Stimulated activated CD4-positive, alpha-beta T cell treated with anti-CD3 and anti-CD28 coated beads, Interleukin-4, amount 100 ng/mL, for 1 hour (primary cell): Measurements from ENCODE around the gene GALNT12.
A peak's percentile ranks its signal among the peaks of the same experiment; 100 is the strongest.

Source experiments
- DNase-seq: peaks from one replicate; pipeline ENCODE4 v3.0.0-alpha.2; 2020

Gene GALNT12

DNA sequence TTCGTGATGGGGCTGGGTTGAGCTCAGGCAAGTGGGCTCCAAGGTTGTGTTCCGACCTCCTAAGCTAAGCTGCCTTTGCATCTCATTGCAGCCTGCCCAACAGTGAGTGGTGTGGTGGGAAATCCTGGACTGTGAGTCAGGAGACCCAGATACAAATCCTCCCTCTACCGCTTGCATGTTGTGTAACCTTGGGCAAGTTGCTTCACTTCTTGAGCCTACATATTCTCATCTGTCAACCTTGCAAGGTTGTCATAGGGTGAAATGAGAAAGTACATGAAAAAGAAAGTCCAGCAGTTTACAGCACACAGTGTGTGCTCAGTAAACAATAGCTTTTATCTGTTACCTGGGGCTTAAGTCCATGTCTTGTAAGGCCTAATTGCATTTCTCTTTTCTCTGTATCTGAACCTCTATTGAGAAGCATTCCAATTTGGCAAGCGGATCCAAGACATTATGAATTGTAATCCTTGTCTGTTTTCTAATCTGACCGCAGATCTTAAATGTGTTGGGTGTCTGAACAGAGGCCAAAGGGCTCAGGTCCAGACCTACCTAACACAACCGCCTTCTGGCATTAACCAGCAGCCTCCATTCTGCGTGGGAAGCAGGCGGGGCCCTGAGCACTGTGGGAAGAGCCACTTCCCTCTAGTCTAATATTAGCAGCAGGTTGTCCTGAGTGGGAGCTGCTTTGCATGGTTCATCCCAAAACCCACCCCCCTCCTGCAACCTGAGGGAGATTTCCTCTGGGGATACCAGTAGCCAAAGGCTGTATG, 1.8 kb upstream of the GALNT12 start:
- no peak for DNase-seq

DNA sequence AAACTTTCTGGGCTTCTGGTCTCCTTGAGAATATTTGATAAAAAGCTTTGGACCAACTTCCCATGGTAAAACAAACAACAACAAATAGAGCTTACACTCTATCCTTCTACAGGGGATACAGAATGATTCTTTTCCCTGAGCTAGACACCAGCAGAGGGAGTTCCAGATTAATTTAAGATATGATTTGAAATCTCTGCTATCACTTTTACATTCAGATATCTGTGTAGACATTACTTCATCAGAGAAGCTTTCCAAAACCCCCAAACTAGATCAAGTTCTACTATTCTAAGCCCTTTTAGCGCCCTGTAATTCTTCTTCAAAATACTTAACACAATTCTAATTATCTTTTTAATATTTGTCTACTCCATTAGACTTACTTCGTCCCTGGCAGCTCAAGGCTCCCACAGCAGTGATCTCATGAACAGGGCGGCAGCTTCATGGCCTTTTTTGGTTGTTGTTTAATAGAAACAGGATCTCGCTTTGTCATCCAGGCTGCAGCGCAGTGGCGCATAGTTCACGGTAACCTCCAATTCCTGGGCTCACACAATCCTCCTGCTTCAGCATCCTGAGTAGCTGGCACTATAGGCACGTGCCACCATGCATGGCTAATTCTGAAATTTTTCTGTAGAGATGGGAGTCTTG, 955 bp upstream of the GALNT12 start:
- DNase-seq, result no peak

DNA sequence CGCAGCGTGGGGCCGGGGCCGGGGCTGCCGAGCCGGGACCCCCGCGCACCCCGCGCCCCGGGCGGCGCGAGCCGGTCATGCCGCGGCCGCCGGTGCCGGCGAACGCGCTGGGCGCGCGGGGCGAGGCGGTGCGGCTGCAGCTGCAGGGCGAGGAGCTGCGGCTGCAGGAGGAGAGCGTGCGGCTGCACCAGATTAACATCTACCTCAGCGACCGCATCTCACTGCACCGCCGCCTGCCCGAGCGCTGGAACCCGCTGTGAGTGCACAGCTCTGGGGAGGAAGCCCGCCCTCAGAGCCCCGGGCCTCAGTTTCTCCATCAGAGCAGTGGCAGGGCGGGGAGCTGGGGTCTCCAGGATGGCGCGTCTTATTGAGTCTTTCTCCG, 335 bp downstream of the GALNT12 start:
- DNase-seq, result peak; percentile 34

DNA sequence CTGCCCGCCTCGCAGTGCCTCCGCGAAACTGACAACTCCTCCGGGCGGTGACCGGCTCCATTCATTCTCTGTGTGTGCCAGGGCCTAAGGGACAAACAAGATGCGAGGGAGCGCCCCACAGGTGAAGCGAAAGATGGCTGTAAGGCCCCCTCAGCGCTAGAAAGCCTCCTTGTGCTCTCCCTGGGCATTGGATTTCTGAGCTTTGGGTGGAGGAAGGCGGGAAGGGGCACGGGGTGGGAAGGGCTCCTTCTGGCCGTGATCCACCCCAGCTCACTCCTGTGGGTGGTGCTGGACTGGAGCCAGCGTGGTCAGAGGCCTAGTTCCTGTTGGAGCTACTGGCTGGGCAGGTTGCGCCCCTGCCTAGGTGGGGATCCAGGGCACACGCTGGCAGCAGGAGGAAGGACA, 943 bp downstream of the GALNT12 start:
- no peak for DNase-seq

DNA sequence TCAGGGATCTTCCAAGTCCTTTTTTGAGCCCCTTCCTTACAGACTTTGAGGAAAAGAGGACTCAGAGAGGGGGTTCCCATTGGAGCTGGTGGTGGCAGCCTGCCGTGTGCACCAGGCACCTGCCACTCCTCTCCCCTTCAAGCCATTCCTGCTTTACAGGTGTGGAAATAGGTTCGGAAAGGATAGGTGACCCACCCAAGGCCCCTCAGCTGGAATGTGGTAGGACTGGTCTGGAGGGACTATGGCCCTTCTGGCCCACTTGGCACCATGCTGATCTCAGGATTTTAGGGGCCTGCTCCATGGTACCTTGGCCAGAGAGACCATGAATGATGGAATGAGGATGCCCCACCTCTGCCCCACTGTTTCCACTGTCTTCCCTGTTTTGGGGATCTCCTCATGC, 1.4 kb downstream of the GALNT12 start:
- DNase-seq, result no peak

DNA sequence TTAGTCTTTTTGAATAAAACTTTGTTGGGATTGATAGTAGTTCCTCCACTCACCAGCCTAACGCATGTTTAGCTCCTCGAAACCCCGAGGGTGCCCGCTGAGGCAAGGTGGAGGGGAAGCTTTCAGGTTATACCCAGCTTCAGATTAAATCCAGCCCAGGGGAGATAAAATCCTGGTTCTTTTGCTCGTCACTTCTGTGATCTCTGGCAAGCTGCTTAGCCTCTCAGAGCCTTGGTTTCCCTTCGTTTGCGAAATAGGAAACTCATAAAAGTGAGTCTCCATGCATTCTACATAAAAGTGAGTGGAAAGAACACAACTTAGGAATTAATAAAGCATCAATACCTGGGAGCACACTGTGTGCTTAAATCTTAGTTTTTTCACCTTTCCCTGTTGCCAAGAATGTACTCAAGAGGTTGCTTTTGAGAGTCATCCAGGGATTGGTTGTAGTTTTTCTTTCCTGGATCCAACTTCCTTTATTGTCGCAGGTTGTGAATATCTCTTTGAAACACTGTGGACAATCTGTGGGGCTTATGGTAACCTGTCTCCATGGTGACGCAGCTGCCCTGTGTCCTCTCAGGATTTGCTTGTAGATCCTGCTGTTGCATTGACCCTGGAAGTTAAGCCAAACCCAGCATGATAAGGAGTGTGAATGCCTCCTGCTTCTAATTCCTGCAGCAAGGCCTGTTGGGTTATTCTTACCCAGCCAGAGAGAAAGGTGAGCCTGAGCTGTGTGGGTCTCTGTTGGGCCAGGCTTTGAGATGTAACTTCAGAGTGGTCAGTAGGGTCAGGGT, 2.0 kb downstream of the GALNT12 start:
- no peak for DNase-seq

DNA sequence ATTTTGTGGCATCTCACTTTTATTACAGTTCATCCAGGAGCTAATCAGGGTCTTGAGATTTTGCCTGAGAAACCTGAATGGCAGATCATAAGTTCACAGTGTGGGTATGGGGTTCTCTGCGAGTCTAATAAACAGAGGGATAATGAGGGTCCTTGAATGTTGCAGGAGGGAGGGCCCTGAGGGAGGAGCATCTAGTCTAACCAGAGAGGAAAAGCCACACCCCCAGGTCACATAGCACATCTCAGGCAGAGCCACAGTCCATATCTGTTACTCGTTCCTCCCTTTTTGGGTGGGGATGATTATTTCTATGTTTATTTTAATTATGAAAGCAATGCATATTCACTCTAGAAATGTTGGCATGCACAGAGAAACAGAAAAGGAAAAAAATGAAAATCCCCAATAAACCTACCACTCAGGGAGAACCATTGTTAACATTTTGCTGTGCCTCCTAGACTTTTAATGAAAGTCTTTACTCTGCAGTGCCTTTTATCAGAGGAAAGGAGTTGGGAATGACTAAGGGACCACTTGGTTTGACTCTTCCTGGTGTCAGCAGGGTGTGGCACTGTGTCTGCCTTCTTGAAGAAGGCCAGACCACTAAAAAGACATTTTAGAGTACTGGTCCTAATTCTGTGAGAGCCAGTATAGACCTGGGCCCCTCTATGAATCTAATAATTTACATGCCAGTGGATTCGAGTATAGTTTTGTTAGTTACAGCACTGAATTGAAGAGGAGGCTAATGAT, 2.8 kb downstream of the GALNT12 start:
- DNase-seq, result no peak

DNA sequence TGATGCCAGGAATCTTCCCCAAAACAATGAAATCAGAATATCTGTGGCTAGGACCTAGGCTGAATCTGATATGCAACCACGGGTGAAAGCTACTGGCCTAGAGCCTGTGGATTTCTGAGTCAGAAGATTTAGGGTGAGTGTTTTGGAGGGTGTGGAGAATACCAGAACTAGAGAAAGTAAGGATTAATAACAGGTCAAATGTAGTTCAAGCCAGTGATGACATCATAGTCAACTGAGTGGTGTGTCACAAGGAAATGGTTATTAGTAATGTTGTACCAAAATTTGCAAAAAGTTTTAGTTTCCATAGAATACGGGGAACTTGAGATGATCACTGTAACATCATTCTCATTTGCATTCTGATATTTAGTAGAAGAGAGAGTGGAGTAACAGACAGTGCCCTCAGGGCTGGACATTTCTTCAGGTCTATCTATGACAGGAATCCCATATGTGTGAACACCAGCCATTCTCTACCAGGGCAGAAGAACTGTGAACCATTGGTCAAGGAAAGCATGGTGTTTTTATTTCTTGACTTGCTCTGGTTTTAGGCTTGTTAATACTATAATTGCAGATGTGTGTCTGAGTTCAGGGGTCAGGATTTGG, 3.7 kb downstream of the GALNT12 start:
- no peak for DNase-seq

DNA sequence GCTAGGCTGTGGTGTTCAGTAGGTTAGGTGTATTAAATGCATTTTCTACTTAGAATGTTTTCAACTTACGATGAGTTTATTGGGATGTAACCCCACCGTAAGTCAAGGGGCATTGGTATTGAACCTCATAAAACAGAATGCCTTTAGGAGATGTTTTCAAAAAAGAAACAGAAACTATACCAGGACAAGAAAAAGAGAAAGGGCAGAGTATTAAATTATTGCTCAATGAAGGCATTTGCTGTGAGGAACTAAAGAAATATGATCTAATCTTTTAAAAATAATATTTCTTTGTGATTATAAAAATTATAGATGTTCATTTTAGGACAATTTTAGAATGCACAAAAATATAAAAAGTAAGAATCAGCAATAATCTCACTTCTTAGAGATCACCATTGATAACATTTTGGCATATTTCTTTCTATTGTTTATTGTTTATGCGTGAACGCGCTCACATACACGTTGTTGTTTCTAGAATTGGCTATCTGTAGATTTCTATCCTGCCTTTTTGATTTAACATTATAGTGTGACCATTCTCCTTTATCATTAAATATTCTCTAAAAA, 8.0 kb downstream of the GALNT12 start:
- DNase-seq, result no peak

DNA sequence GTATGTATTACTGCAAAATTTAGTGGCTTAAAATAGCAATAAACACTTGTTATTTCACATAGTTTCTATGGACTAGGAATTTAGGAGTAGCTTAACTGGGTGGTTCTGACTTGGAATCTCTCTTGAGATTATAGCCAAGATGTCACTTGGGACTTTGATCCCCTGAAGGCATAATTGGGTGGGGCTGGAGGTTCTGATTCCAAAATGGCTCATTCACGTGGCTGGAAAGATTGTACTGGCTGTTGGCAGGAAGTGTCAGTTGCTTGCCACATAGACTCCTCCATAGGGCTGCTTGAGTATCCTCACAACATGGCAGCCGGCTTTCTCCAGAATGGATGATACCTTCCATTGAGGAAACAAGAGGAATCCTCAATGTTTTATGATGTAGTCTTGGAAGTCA, 11.3 kb downstream of the GALNT12 start:
- DNase-seq, result no peak

DNA sequence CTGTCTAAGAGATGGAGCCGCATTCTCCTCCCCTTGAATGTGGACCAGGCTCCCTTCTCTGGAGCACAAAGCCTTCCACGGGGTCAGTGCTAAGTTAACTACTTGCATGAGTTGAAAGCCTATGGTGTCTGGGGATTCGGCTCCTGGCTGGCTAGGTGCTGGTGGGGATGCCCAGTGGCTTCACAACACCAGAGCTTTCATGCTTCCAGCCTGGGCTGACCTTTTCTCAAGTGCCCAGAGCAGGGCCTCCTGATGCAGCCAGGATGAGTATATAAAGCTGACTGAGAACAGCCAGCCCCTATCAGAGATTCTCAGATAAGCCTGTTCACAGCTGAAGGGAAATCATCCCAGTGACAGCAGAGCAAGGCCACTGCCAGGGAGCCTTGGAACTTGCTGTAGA, 11.8 kb downstream of the GALNT12 start:
- no peak for DNase-seq

DNA sequence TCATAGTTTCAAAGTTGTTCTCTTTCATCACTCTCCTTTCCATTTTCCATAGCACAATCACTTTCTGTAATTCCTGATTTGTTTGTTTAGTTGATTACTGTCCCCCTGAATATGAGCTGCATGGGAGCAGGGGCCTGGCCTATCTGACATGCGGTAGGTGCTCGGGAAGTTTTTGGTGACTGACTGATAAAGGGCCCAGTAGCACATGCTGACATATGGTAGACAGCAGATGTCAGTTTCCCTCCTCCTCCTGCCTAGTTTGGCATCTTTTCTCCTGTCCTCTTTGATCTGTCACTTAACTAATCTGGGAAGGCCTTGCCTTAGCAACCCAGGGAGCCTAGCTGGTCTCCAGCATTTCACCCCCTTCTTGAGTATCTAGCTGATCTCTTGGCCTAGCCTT, 14.4 kb downstream of the GALNT12 start:
- no peak for DNase-seq

DNA sequence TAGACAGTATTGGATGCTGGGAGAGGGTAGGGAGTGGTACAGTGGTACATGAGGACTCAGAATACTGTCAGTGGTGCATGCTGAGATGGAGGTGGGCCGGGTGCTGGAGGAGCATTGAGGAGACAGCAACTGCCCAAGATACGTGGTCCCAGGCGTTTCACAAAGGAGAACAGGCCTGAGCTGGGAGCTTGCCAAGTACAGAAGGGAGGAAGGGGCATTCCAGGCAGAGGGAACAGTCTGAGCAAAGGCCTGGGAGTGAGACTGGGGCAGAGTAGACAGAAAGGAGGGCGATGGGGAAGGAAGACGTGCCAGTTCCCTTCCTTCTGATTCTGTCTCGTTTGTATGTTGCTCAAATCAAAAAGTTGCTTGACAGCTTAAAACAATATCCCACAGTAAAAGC, 15.2 kb downstream of the GALNT12 start:
- DNase-seq, result no peak

DNA sequence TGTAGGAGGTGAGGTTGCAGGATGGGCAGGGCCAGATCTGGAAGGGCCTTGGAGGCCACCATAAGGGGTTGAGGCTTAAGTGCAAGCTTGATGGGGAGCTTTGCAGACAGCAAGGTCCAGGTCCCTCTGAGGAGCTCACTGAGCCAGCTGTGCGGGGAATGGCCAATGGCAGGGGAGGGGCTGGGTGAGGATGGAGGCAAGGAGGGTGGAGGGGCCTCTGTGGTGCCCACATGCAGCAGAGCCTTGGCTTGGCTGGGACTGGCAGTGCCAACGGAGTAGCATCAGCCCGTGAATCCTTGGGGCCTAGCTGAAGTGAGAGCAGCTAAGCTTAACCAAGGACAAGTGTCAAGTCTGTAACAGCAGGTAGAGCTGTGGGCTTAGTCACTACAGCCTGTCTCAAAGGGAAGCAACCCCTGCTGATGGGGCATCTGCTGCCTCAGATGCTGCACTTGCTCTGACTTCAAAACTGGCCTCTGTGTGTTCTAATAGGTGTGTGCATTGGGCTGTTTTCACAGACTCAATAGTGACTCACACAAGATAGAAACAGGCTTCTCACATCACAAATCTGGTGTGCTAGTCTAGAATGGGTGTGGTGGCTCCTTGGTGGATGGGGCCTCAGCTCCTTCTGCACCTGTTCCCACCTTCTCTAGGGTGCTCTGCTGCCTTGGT, 16.3 kb downstream of the GALNT12 start:
- no peak for DNase-seq

DNA sequence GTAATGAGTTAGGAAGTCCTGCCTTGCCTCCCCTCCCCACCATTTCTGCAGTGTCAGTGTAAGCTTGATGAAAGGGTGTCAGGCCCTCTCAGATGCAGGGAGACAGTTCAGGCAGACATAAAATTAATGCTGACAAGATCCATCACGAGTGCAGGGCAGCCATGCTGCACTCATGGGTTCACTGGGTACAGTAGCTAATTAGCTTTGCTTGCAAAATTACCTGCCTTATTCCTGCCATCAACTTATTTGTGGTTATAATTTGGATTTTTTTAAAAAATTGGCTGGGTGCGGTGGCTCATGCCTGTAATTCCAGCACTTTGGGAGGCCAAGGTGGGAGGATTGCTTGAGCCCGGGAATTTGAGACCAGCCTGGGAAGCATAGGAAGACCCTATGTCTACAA, 17.9 kb downstream of the GALNT12 start:
- DNase-seq, result no peak

DNA sequence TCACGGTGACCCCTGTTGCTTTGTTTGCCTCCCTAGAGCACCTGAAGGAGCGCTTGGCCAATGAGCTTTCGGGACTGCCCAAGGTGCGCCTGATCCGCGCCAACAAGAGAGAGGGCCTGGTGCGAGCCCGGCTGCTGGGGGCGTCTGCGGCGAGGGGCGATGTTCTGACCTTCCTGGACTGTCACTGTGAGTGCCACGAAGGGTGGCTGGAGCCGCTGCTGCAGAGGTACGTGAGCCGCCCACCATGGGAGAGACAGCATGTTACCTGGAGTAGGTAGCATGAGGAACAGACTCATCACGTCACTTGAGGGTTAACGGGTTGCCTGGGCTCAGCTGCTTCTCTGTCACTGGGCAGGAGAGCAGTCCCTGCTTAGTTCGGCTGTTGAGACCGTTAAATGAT, 19.2 kb downstream of the GALNT12 start:
- DNase-seq, result no peak

DNA sequence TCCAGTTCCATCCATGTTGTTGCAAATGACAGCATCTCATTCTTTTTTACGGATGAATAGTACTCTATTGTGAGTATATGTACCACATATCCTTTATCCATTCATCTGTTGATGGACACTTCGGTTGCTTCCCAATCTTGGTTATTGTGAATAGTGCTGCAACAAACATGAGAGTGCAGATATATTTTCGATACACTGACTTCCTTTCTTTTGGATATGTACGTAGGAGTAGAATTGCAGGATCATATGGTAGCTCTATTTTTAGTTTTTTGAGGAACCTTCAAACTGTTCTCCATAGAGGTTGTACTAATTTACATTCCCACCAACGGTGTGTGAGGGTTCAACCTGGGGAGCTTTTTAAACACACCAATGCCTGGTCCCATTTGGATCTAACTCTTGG, 22.3 kb downstream of the GALNT12 start:
- DNase-seq, result no peak

DNA sequence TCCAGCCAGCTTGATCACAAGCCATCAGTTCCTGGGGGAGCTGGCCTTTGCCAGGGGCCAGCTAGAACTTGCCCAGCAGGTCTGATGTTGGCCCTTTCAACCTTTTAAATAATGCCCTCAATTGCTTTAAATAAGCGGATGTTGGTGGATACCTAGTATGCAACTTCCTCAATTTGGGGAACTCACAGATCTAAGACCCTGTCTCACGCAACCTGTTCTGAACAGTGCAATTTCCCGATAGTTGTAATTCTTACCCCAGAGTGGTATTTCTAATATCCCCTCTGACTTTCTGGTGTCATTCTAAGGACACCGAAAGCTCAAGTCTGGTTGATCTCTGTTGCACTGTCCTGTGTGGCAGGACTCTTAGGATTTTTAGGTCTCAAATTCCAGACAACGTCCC, 23.1 kb downstream of the GALNT12 start:
- no peak for DNase-seq

DNA sequence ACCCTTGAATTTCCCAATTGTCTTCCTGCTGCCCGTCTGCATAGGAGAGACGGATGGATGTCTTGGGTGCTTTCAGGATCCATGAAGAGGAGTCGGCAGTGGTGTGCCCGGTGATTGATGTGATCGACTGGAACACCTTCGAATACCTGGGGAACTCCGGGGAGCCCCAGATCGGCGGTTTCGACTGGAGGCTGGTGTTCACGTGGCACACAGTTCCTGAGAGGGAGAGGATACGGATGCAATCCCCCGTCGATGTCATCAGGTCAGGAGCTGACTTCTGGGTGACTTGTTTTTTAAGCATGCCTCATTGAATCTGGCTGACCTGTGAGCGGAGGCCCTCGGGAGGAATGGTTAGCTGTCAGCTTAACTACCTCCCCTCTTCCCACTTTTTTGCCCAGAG, 24.2 kb downstream of the GALNT12 start:
- DNase-seq, result no peak

DNA sequence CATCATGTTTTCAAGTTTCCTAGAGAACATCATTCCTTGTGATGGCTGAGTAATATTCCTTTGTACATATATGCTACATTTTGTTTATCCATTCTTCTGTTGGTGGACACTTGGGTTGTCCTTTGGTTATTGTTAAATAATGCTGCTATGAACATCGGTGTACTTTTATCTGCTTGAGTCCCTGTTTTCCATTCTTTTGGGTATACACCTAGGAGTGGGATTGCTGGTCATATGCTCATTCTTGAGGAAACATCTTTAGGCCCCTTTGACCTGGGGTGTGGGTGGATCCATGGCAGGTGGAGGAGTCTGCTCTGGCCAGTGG, 25.3 kb downstream of the GALNT12 start:
- no peak for DNase-seq

DNA sequence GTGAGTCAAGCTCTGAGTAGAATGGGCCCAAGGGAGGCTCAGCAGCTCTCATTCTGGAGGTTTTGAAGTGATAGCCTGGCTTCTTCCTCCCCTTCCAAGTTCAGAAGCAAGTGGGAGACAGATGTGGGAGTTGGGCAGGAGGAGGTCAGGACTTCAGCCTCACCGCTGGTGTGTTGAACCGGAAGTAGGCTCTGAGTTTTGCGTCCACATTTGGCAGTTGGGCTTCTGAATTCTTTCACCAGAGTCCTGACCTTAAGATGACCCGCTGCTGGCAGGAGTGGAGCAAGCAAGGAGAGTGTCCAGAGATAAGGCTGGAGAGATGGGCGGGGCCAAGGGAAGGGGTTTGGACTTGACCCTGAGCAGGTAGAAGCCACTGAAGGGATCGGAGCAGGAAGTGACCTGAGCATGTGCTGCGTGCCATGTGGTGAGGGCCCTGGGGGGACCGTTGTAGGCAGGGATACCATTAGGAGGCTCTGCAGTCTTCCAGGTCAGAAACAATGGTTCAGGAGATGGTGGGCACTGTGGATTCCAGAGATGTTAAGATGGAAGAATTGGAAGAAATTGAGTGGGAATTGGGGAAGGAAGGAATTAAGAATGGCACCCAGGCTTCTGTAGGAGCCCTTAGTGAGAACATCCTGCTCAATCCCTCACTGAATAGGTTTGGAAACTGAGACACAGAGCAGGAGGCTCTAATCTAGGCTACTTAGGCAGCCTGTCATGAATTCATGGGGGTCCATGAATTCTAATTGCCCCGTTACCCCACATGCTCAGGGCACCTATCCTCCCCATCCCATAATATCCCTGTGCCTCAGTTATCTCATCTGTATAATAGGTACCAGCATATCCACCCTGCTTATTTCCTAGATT, 25.9 kb downstream of the GALNT12 start:
- no peak for DNase-seq
